LNCAP (cell line): Measurements from ENCODE around the gene AMER3.

Experiments used
- TF ChIP-seq, protein P1 (sequence below): fragments of 450-650 bp; IDR thresholded peaks from 2 replicates; pipeline ENCODE4 v1.5.1; 2017; ENCODE audit warnings: mild to moderate bottlenecking

Gene AMER3

DNA sequence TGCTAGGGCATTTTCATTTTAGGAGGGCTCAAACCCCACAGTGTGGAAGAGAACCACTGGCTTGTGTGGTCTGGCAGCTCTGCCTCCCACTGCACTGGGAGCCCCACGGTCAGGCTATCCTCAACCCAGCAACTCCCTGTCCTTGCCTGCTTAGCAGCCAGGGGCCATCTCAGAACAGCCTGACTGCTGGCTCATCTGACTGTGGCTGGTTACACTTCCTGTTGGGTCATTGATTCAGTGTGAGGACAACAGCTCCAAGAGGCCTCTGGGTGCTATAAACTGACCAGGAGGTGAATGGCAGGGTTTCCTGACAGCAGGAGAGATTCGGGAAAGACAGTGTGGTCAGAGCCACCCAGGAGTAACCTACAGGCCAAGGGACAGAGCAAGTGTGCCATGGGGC is 40.1 kb downstream of the AMER3 start:
- TF ChIP-seq, protein P1, sequence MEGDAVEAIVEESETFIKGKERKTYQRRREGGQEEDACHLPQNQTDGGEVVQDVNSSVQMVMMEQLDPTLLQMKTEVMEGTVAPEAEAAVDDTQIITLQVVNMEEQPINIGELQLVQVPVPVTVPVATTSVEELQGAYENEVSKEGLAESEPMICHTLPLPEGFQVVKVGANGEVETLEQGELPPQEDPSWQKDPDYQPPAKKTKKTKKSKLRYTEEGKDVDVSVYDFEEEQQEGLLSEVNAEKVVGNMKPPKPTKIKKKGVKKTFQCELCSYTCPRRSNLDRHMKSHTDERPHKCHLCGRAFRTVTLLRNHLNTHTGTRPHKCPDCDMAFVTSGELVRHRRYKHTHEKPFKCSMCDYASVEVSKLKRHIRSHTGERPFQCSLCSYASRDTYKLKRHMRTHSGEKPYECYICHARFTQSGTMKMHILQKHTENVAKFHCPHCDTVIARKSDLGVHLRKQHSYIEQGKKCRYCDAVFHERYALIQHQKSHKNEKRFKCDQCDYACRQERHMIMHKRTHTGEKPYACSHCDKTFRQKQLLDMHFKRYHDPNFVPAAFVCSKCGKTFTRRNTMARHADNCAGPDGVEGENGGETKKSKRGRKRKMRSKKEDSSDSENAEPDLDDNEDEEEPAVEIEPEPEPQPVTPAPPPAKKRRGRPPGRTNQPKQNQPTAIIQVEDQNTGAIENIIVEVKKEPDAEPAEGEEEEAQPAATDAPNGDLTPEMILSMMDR, result no peak

DNA sequence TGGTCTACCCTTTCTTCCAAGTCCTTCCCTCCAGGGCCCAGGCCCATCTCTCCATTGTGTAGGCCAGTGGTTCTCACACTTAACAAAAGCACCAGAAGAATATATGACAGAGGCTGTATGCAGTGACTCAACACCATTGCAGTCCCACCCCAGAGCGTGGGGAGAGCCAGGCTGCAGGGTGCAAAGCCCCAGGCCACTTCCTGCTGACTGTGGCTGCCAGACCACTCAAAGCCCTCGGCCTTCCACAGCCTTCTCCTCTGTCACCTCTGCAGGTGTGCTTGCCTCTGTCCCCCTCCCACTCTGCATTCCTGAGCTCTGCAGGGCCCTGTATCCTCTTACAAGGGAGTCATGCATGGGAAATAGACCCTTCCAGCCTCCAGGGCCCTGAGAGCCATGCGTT is 41.0 kb downstream of the AMER3 start:
- TF ChIP-seq, protein P1, result no peak

DNA sequence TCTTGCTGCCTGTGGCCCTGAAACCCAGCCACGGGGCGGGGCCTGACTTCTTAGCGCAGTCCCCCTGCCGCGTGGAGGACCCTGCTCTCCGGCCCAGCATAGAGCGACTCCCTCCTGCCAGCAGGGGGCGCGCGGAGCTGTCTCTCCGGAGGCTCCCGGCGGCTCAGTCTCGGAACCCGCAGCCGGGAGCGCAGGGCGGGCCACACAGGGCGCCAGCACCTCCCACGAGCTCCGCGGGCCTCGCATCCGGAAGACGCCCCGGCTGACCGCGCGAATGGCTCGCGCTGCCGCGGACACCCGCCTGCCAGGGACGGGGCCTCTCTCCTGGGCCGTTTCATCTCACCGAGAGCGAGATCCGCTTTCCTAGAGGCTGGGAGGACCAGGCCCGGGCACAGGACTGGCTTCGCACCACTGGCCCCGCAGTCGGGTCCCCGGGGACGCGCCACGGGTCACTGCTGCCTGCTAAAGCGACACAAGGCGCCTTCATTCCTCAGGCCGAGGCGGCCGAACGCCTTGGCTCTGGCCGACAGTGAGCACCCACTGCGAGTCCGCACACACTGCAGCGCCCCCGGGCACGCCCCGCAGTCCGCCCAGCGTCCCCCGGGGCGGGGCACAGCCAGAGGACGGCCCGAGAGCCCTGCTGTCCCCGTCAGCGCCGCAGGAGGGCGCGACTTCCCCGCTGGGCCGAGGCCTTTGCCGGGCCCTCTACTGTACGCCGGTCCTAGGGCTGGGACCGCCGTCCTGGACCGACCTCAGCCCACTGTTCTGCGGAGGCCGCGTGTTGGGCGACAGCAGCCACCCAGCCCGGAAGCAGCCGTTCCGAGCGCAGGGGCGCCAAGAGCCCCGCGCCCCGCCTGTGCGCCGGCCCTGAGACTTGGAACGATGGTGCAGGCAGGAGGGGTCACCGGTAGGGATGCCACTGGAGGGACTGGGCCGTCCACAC is 42.4 kb downstream of the AMER3 start:
- TF ChIP-seq, protein P1, result peak; percentile 76

DNA sequence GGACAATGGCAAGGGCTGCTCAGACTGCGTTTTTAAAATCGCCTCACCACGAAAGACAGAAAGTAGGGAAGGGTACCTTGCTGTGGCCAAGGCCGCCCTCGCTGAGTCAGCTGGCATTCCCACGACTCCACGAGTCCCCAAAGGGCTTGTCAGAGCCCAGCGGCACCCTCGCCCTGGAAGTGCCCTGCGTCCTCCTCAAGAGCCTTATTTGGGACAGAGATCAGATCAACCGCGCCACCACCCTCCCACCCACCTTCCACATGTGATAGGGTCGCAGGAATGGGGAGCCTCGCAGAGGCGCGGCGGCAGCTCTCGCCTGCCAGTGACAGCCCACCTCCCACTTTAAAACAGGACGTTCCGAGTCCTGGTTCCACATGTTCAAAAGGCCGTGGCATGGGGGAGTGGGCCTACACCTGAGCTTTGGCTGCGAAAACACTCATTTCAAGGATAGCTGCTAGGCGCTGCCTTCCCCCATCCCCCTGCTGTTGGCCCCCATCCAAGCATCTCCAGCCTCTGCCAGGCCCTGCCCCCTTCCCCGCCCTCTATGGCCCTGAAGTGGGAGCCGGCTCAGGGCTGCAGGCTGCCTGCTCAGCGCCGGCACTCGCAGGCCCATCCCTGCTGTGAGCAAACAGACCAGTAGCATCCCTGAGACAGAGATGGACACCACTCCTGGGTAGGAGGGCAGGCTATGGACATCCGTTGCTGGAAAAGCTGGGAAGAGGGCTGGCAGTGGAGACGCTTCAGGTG is 43.3 kb downstream of the AMER3 start:
- TF ChIP-seq, protein P1, result no peak

DNA sequence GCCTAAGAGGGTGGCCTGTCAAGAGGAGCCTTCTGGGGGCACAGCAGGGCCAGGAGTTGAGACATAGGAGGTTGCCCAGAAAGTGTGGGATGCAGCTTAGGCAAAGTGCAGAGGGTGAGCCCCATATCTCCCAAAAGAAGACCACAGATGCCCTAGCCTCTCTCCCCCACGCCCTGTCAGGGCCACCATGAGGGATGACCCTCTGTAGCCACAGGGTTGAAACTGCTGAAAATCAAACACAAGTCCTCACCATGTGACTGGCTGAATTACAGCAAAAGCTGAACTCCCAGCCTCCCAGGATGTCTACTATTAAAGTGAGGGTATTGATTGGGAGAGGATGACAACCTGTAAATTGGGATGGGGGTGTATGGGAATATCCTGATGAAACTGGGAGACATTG is 44.0 kb downstream of the AMER3 start:
- TF ChIP-seq, protein P1, result no peak

DNA sequence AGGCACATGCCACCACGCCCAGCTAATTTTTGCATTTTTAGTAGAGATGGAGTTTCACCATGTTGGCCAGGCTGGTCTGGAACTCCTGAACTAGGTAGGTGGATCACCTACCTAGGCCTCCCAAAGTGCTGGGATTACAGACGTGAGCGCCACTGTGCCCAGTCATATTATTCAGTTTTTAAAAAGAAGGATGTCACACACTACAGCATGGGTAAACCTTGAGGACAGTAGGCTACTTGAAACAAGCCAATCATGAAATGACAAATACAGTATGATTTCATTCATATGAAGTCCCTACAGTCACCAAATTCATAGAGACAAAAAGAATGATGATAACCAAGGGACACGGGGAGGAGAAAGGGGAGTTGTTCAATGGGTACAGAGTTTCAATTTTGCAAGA is 50.3 kb downstream of the AMER3 start:
- TF ChIP-seq, protein P1, result no peak

DNA sequence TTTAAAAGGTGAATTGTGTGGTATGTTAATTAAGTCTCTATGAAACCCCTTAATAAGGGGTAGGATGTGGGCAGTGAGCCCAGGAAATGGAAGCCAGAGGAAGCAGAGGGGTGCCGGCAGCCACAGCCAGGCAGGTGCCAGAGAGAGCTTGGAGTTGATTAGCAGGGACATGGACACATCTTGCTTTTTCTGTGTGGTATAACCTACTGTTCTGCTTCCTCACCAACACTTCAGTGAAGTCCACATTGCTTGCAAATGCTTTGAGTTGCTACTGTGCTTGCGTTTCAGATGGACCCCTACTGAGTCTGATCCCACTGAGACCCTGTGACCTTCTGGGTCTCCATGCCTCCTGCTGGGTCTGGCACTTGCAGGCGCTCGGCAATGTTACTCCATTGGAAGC is 51.0 kb downstream of the AMER3 start:
- TF ChIP-seq, protein P1, result no peak
